OCI-M2 (cell line): Measurements from ENCODE around the gene SMYD3.

Experiments
- DNase-seq: peaks from one replicate; lab custom pipeline; 2025; ENCODE audit not compliant: unreplicated experiment; lab: John Stamatoyannopoulos, UW

SMYD3 gene

GRCh38 chr1:246418565-246419312 lies 88.3 kb downstream of the SMYD3 start:
- no peak for DNase-seq

GRCh38 chr1:246417813-246418564 lies 89.1 kb downstream of the SMYD3 start:
- no peak for DNase-seq

GRCh38 chr1:246417152-246417812 lies 89.8 kb downstream of the SMYD3 start:
- no peak for DNase-seq

GRCh38 chr1:246416261-246416660 lies 90.8 kb downstream of the SMYD3 start:
- DNase-seq = no peak

GRCh38 chr1:246415028-246415427 lies 92.1 kb downstream of the SMYD3 start:
- no peak for DNase-seq

- DNase-seq = no peak
These were observed 93.6 kb downstream of the SMYD3 start for GRCh38 chr1:246413430-246413829.

GRCh38 chr1:246404078-246404477 lies 103.0 kb downstream of the SMYD3 start:
- DNase-seq = no peak

GRCh38 chr1:246398126-246398813 lies 108.8 kb downstream of the SMYD3 start:
- no peak for DNase-seq

GRCh38 chr1:246397046-246397445 lies 110.0 kb downstream of the SMYD3 start:
- DNase-seq = no peak

- no peak for DNase-seq
These were observed 110.8 kb downstream of the SMYD3 start for GRCh38 chr1:246396322-246396721.

GRCh38 chr1:246394121-246394520 lies 113.0 kb downstream of the SMYD3 start:
- DNase-seq = no peak

- no peak for DNase-seq
These were observed 116.2 kb downstream of the SMYD3 start for GRCh38 chr1:246390855-246391254.

GRCh38 chr1:246384616-246385015 lies 122.5 kb downstream of the SMYD3 start:
- no peak for DNase-seq

GRCh38 chr1:246383791-246384190 lies 123.3 kb downstream of the SMYD3 start:
- no peak for DNase-seq

GRCh38 chr1:246383239-246383589 lies 123.9 kb downstream of the SMYD3 start:
- DNase-seq = no peak

- DNase-seq = no peak
These were observed 124.4 kb downstream of the SMYD3 start for GRCh38 chr1:246382589-246383238.

GRCh38 chr1:246381452-246381851 lies 125.6 kb downstream of the SMYD3 start:
- DNase-seq = no peak

- DNase-seq = no peak
These were observed 129.4 kb downstream of the SMYD3 start for GRCh38 chr1:246377625-246378153.

- DNase-seq = no peak
These were observed 133.1 kb downstream of the SMYD3 start for GRCh38 chr1:246373828-246374569.

GRCh38 chr1:246372559-246372958 lies 134.5 kb downstream of the SMYD3 start:
- DNase-seq = no peak
